Measurements from ENCODE around the gene HOXB9. TPM values are rescaled to one million over a fixed set of nuclear protein-coding genes. Genes with fewer than 3 reads are reported as not detected.

HOXB9 gene
- total and polyA plus RNA-seq, 9 of the 15 experiments (the other 6 are each of a cell fraction or from before 2014, with no cell fraction given) = 3.1 to 196 (median 77.6) TPM

- TF ChIP-seq, protein P1, sequence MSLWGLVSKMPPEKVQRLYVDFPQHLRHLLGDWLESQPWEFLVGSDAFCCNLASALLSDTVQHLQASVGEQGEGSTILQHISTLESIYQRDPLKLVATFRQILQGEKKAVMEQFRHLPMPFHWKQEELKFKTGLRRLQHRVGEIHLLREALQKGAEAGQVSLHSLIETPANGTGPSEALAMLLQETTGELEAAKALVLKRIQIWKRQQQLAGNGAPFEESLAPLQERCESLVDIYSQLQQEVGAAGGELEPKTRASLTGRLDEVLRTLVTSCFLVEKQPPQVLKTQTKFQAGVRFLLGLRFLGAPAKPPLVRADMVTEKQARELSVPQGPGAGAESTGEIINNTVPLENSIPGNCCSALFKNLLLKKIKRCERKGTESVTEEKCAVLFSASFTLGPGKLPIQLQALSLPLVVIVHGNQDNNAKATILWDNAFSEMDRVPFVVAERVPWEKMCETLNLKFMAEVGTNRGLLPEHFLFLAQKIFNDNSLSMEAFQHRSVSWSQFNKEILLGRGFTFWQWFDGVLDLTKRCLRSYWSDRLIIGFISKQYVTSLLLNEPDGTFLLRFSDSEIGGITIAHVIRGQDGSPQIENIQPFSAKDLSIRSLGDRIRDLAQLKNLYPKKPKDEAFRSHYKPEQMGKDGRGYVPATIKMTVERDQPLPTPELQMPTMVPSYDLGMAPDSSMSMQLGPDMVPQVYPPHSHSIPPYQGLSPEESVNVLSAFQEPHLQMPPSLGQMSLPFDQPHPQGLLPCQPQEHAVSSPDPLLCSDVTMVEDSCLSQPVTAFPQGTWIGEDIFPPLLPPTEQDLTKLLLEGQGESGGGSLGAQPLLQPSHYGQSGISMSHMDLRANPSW (CRISPR knock-in tag; IDR thresholded peaks at IDR 0.05) = no peak
- TF ChIP-seq EP300 (IDR thresholded peaks at IDR 0.05; ENCODE audit: low read length) = no peak
- no peak for TF ChIP-seq RBFOX2 (IDR thresholded peaks at IDR 0.05; ENCODE audit: low read depth, low read length)
- no peak for TF ChIP-seq SIX5 (IDR thresholded peaks at IDR 0.05; ENCODE audit: borderline replicate concordance in 1 of 2, insufficient read depth in 1 of 2, low read depth in 1 of 2, low read length in 2 of 2)
Observed at GRCh38 chr17:48595278-48595999, 30.7 kb downstream of the HOXB9 start (continued).

DNA sequence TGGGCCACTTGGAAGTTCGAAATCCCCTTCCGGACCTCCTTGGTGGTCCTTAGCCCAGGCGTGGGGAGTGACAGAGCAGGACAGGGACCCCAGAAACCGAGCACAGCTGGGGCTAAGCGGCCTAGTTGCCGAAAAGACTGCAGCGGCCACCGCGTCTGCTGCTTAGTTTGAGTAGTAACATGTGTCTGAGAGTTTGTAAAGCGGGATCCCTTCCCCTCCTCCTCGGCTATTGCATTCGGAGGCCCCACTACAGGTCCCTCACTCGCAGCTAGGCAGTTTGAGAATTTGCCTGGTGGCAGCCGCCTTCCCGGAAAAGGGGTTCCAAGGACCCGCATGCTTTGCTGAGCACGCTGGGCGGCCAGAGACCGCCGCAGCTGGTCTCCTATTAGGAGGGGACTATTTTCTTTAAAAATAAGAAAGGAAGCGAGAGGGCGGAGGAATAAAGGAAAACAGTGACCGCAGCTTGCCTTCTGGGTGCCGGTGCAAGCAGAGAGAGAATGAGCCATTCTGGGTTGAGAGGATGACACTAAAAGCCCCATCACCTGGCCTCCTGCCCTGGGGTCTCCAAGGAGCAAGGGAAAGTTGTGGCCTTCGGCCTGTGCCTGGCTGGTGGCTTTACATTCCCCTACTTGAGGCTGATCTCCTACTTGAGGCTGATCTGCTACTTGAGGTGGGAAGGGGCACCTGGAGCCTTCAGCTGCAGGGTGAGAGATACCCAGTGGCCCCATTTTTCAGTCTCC is 31.4 kb downstream of the HOXB9 start:
- H3K27me3 ChIP-seq (ENCODE audit: control insufficient read depth in 2 of 2, insufficient read depth in 2 of 2, low read length in 2 of 2) = no peaks in the 10 kb centered on the region
- no peaks in the 10 kb centered on the region for H3K9me1 ChIP-seq (ENCODE audit: control insufficient read depth, insufficient read depth, low read length)
- H3K27ac ChIP-seq (ENCODE audit: extremely low read depth, low read depth, low read length) = no peak overlapping the region
- ChIA-PET POLR2A (interaction anchor here (3.7 kb wide), 1 partner anchor 11 kb away, joined by 12 read pairs; no protein-coding TSS in a partner anchor), CTCF (ENCODE audit: low intra/inter-chr PET ratio) (interaction anchor here (0.5 to 2.8 kb wide), 13 partner anchors 94 to 706 kb away, joined by 3 to 19 read pairs (median 4); no protein-coding TSS in a partner anchor)
- WGBS (ENCODE audit: insufficient coverage, low coverage, missing lambda C conversion rate) = 79% methylated on average over 18 of the region's 25 CpGs
- DNase-seq (ENCODE audit: extremely low read depth in 1 of 4, low spot score in 3 of 4) (no peak), FAIRE-seq (no peak), ATAC-seq (no peak)
- peaks cover 13 to 47% of the 10 kb centered on the region in 2 experiments for H3K4me1 ChIP-seq (replicated peaks in 1 of 2; ENCODE audit: control insufficient read depth in 2 of 2, insufficient read depth in 2 of 2, low read length in 2 of 2)
- intact Hi-C loops (cut with micrococcal nuclease) = no loop called here
- in situ Hi-C loops (cut with MboI) = loop anchor here (5.0 kb wide), 1 partner anchor 257 kb away; no protein-coding TSS in a partner anchor
- H3K4me3 ChIP-seq = no peak overlapping the region
- BruUV-seq (replicated peaks) = no TSS peak
- no peaks in the 10 kb centered on the region for H4K20me1 ChIP-seq (replicated peaks; ENCODE audit: control insufficient read depth, insufficient read depth, low read length)
- no peak overlapping the region for H3K4me2 ChIP-seq (ENCODE audit: insufficient read depth, low read length)
- peaks cover 12% of the 10 kb centered on the region; the same call in 2 of the 3 replicates for H3K79me2 ChIP-seq (ENCODE audit: control insufficient read depth, insufficient read depth, low read length)
- H2AFZ ChIP-seq (ENCODE audit: low read depth, low read length) = peak overlapping the region; percentile 85
- H3K9ac ChIP-seq (ENCODE audit: insufficient read depth in 1 of 2, low read depth in 2 of 2, low read length in 2 of 2) = no peak overlapping the region
- TF ChIP-seq CEBPG (CRISPR knock-in tag; IDR thresholded peaks at IDR 0.05) (no peak), CEBPG (tag; conservative IDR thresholded peaks at IDR 0.05 in 1 of 2, IDR thresholded peaks at IDR 0.05 in 1 of 2) (no peak), SLC30A9 (CRISPR knock-in tag; IDR thresholded peaks at IDR 0.05) (no peak), ZNF134 (CRISPR knock-in tag; conservative IDR thresholded peaks at IDR 0.05) (no peak), HCFC1 (IDR thresholded peaks at IDR 0.05; ENCODE audit: low read depth, low read length) (no peak)
- no peaks in the 10 kb centered on the region; the same call in 2 of the 3 replicates for H3K36me3 ChIP-seq (ENCODE audit: control insufficient read depth, insufficient read depth, low read length)
- no peaks in the 10 kb centered on the region for H3K9me3 ChIP-seq (replicated peaks; ENCODE audit: control insufficient read depth, insufficient read depth, low read depth, low read length)

Measured in K562 (cell line).